Measurements from ENCODE around the gene GPC5. TPM values are rescaled to one million over a fixed set of nuclear protein-coding genes. Genes with fewer than 3 reads are reported as not detected.

GPC5 gene
- total RNA-seq, 1 donor from 2014 or later, result 10.2 TPM

DNA sequence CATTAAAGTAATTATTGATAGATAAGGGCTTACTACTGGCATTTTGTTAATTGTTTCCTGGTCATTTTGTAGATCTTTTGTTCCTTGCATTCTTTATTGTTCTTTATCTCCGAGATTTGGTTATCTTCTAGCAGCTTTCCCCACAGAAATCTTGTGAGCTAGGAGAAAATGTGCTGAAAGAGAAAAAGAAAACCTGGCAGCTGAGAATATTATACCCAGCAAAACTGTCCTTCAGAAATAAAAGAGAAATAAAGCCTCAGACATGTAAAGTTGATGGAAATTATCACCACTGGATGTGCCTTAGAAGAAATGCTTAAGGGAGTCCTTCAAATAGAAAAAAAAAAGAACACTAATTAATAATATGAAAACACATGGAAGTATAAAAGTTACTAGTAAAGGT is 1363.3 kb downstream of the GPC5 start:
- Mint-ChIP-seq H3K4me1 (ENCODE audit: low read depth, unreplicated experiment) (no peaks in the 10 kb centered on the region), H3K4me3 (ENCODE audit: unreplicated experiment) (no peak overlapping the region), H3K27ac (ENCODE audit: unreplicated experiment) (no peak overlapping the region), H3K27me3 (ENCODE audit: unreplicated experiment) (no peaks in the 10 kb centered on the region), H3K36me3 (ENCODE audit: unreplicated experiment) (peaks cover 4% of the 10 kb centered on the region), H3K9me3 (ENCODE audit: unreplicated experiment) (peaks cover 2% of the 10 kb centered on the region)
- TF ChIP-seq, protein P1, sequence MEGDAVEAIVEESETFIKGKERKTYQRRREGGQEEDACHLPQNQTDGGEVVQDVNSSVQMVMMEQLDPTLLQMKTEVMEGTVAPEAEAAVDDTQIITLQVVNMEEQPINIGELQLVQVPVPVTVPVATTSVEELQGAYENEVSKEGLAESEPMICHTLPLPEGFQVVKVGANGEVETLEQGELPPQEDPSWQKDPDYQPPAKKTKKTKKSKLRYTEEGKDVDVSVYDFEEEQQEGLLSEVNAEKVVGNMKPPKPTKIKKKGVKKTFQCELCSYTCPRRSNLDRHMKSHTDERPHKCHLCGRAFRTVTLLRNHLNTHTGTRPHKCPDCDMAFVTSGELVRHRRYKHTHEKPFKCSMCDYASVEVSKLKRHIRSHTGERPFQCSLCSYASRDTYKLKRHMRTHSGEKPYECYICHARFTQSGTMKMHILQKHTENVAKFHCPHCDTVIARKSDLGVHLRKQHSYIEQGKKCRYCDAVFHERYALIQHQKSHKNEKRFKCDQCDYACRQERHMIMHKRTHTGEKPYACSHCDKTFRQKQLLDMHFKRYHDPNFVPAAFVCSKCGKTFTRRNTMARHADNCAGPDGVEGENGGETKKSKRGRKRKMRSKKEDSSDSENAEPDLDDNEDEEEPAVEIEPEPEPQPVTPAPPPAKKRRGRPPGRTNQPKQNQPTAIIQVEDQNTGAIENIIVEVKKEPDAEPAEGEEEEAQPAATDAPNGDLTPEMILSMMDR (IDR thresholded peaks at IDR 0.05; ENCODE audit: partially characterized antibody, unreplicated experiment), result no peak
- no peak for DNase-seq

GRCh38 chr13:92767468-92767867 is 1369.0 kb downstream of the GPC5 start:
- no peak for DNase-seq
- H3K4me1 Mint-ChIP-seq (ENCODE audit: low read depth, unreplicated experiment), result no peaks in the 10 kb centered on the region
- TF ChIP-seq, protein P1 (IDR thresholded peaks at IDR 0.05; ENCODE audit: partially characterized antibody, unreplicated experiment), result no peak
- H3K4me3 Mint-ChIP-seq (ENCODE audit: unreplicated experiment), result no peak overlapping the region
- no peaks in the 10 kb centered on the region for H3K9me3 Mint-ChIP-seq (ENCODE audit: unreplicated experiment)
- no peaks in the 10 kb centered on the region for H3K36me3 Mint-ChIP-seq (ENCODE audit: unreplicated experiment)
- no peak overlapping the region for H3K27ac Mint-ChIP-seq (ENCODE audit: unreplicated experiment)
- H3K27me3 Mint-ChIP-seq (ENCODE audit: unreplicated experiment), result no peaks in the 10 kb centered on the region

- TF ChIP-seq, protein P1 (IDR thresholded peaks at IDR 0.05; ENCODE audit: partially characterized antibody, unreplicated experiment), result no peak
- Mint-ChIP-seq H3K27me3 (ENCODE audit: unreplicated experiment) (no peaks in the 10 kb centered on the region), H3K4me1 (ENCODE audit: low read depth, unreplicated experiment) (no peaks in the 10 kb centered on the region), H3K4me3 (ENCODE audit: unreplicated experiment) (no peak overlapping the region), H3K36me3 (ENCODE audit: unreplicated experiment) (no peaks in the 10 kb centered on the region), H3K27ac (ENCODE audit: unreplicated experiment) (no peak overlapping the region), H3K9me3 (ENCODE audit: unreplicated experiment) (no peaks in the 10 kb centered on the region)
- no peak for DNase-seq
Observed at GRCh38 chr13:92768602-92769001, 1370.2 kb downstream of the GPC5 start.

GRCh38 chr13:92769046-92769445 is 1370.6 kb downstream of the GPC5 start:
- Mint-ChIP-seq H3K4me3 (ENCODE audit: unreplicated experiment) (no peak overlapping the region), H3K27ac (ENCODE audit: unreplicated experiment) (no peak overlapping the region), H3K9me3 (ENCODE audit: unreplicated experiment) (no peaks in the 10 kb centered on the region), H3K36me3 (ENCODE audit: unreplicated experiment) (no peaks in the 10 kb centered on the region), H3K4me1 (ENCODE audit: low read depth, unreplicated experiment) (no peaks in the 10 kb centered on the region), H3K27me3 (ENCODE audit: unreplicated experiment) (no peaks in the 10 kb centered on the region)
- DNase-seq, result no peak
- TF ChIP-seq, protein P1 (IDR thresholded peaks at IDR 0.05; ENCODE audit: partially characterized antibody, unreplicated experiment), result no peak

- Mint-ChIP-seq H3K27me3 (ENCODE audit: unreplicated experiment) (peaks cover 2% of the 10 kb centered on the region), H3K4me3 (ENCODE audit: unreplicated experiment) (no peak overlapping the region), H3K27ac (ENCODE audit: unreplicated experiment) (no peak overlapping the region), H3K9me3 (ENCODE audit: unreplicated experiment) (peaks cover 5% of the 10 kb centered on the region), H3K4me1 (ENCODE audit: low read depth, unreplicated experiment) (no peaks in the 10 kb centered on the region), H3K36me3 (ENCODE audit: unreplicated experiment) (no peaks in the 10 kb centered on the region)
- DNase-seq, result no peak
- TF ChIP-seq, protein P1 (IDR thresholded peaks at IDR 0.05; ENCODE audit: partially characterized antibody, unreplicated experiment), result no peak
Observed at GRCh38 chr13:92775658-92776057, 1377.2 kb downstream of the GPC5 start.

Data from glutamatergic neuron (in vitro differentiated cells).